ENCODE measurements around the gene BCL11A. TPM values are rescaled to one million over a fixed set of nuclear protein-coding genes. Genes with fewer than 3 reads are reported as not detected.
A peak's percentile ranks its signal among the peaks of the same experiment; 100 is the strongest.

Gene BCL11A
- total RNA-seq, 4 donors from 2014 or later: 23.9 to 46.2 (median 33.8) TPM

GRCh38 chr2:60466161-60466702 lies 87.2 kb downstream of the BCL11A start:
- Histone ChIP-seq H3K4me3 (no peak overlapping the region), H3K4me1 (peaks cover 0 to 57% (median 5%) of the 10 kb centered on the region in 3 donors), H3K36me3 (peaks cover 0 to 14% (median 4%) of the 10 kb centered on the region in 3 donors), H3K27ac (peak overlapping the region; percentile 71 to 89 (median 78)), H3K27me3 (no peaks in the 10 kb centered on the region), H3K9me3 (no peaks in the 10 kb centered on the region)
- WGBS, 2 donors: 41 to 89% methylated on average over 2 to 3 of the region's 3 CpGs
- no peak for DNase-seq
- TF ChIP-seq POLR2A (IDR thresholded peaks at IDR 0.05) (no peak), CTCF (IDR thresholded peaks at IDR 0.05) (no peak)
- intact Hi-C loops (cut with DNase I): no loop called here

GRCh38 chr2:60465736-60466135 lies 87.7 kb downstream of the BCL11A start:
- no peak overlapping the region for H3K4me3 ChIP-seq
- DNase-seq: no peak
- TF ChIP-seq POLR2A (IDR thresholded peaks at IDR 0.05) (no peak), CTCF (IDR thresholded peaks at IDR 0.05) (no peak)
- H3K27me3 ChIP-seq: no peaks in the 10 kb centered on the region
- H3K4me1 ChIP-seq: peaks cover 0 to 53% (median 5%) of the 10 kb centered on the region in 3 donors
- 16 to 58% methylated on average over 3 to 4 of the region's 4 CpGs for WGBS, 2 donors
- peak overlapping the region; percentile 71 to 89 (median 78) for H3K27ac ChIP-seq
- H3K9me3 ChIP-seq: no peaks in the 10 kb centered on the region
- intact Hi-C loops (cut with DNase I): no loop called here
- H3K36me3 ChIP-seq: peaks cover 0 to 19% (median 4%) of the 10 kb centered on the region in 3 donors

- no peak overlapping the region for H3K4me3 ChIP-seq
- no peaks in the 10 kb centered on the region for H3K27me3 ChIP-seq
- peaks cover 3 to 29% (median 4%) of the 10 kb centered on the region in 3 donors for H3K36me3 ChIP-seq
- intact Hi-C loops (cut with DNase I): no loop called here
- no peak overlapping the region for H3K27ac ChIP-seq
- peaks cover 0 to 28% (median 5%) of the 10 kb centered on the region in 3 donors for H3K4me1 ChIP-seq
- 33 to 35% methylated on average over 4 to 6 of the region's 6 CpGs for WGBS, 2 donors
- DNase-seq: no peak
- H3K9me3 ChIP-seq: no peaks in the 10 kb centered on the region
- TF ChIP-seq CTCF (IDR thresholded peaks at IDR 0.05) (no peak), POLR2A (IDR thresholded peaks at IDR 0.05) (no peak)
Observed at GRCh38 chr2:60463249-60463648, 90.2 kb downstream of the BCL11A start.

GRCh38 chr2:60461421-60462108 lies 91.9 kb downstream of the BCL11A start:
- no peak for DNase-seq
- Histone ChIP-seq H3K4me1 (peaks cover 0 to 24% (median 5%) of the 10 kb centered on the region in 3 donors), H3K4me3 (no peak overlapping the region), H3K9me3 (no peaks in the 10 kb centered on the region), H3K36me3 (peaks cover 3 to 29% (median 4%) of the 10 kb centered on the region in 3 donors), H3K27me3 (no peaks in the 10 kb centered on the region), H3K27ac (no peak overlapping the region)
- TF ChIP-seq CTCF (IDR thresholded peaks at IDR 0.05) (no peak), POLR2A (IDR thresholded peaks at IDR 0.05) (no peak)
- 93 to 98% methylated on average over 5 to 24 of the region's 47 CpGs for WGBS, 2 donors
- intact Hi-C loops (cut with DNase I): no loop called here

All from esophagus squamous epithelium (tissue), 5 donors.